Endometrial microvascular endothelial cells (primary cell): Measurements from ENCODE around the gene PRCP. TPM values are rescaled to one million over a fixed set of nuclear protein-coding genes. Genes with fewer than 3 reads are reported as not detected.
"Not testable (repeated sequence)": the region's sequence is repeated elsewhere in the genome, so short reads cannot be mapped to it uniquely, and the experiment has no call there.

Source experiments
- in situ Hi-C: cut with HindIII; loops from 2 replicates; pipeline ENCODE4 v1.10.0; 2017; ENCODE audit warnings: low sequenced_read_pairs, low pct_unique_long_range_greater_than_20kb; ENCODE audit errors: inconsistent ontology term
- total RNA-seq: library from RNA; depleted of rRNA; stranded (reverse); fragments of >200 nt; gene quantifications from one replicate; pipeline ENCODE4 v1.2.3, GENCODE V29; 2015; ENCODE audit errors: inconsistent ontology term

Gene PRCP
- 55.9 TPM for total RNA-seq

DNA sequence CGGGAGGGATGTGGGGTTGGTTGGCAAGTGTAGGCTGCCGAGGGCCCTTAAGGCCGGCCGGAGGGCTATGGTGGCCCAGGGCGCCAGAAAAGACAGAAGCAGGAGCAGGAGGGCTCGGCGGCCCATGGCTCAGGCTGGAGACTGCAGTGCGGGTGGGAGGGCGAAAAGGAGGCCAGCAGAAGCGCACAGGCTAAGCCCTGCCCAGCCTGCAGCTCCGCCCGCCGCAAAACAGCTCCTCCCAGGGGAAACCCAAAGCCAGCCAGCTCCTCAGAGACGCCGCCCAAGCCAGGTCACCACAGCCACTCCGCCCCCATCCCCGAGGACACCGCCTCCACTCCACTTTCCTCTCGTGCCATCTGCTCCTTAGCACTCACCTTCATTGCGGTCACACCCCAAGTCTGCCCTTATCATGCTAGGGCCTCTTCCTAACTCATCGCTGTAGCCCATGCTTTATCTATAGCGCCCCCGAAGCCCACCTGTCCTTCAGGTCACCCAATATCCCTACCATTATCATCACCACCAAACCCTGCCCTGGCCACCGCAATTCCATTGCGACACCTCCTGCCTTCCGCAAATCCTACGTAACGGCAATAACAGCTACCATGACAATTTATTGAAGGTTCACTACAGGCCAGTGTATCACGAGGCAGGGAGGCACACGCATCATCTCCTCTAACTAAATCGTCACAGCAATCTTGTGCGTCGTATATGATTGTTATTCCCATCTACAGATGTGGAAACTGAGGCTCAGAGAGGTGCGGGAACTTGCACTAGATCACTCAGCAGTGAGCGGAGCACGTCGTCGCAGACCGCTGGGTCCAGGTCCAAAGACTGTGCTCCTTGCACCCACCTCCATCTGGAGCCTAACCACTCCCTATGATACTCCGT lies at the start of gene PRCP:
Gene PRCP, minus strand, starts transcription at position 154 of the 888 bp plus-strand sequence. Its CDS starts 28 bp downstream, at position 126.
- in situ Hi-C loops: loop anchor here (25.0 kb wide), 1 partner anchor 262 kb away; the partner anchor contains the start of gene PCF11

DNA sequence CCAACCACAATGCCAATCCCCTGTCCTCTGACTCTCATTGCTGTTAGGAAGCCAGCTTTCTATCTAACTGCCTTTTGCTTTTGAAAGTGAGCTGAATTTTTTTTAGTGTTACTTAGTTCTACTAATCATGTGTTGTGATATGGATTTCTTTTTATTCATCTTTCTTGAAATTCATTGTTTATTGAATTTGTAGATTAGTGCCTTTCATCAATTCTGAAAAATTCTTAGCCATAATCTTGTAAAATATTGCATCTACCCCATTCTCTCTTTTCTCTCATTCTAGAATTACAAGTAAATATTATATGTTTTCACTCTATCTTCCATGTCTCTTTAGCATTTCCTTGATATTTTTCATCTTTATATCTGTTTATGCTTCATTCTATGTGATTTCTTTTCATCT lies 49.1 kb upstream of the PRCP start:
- in situ Hi-C loops: no loop called here

DNA sequence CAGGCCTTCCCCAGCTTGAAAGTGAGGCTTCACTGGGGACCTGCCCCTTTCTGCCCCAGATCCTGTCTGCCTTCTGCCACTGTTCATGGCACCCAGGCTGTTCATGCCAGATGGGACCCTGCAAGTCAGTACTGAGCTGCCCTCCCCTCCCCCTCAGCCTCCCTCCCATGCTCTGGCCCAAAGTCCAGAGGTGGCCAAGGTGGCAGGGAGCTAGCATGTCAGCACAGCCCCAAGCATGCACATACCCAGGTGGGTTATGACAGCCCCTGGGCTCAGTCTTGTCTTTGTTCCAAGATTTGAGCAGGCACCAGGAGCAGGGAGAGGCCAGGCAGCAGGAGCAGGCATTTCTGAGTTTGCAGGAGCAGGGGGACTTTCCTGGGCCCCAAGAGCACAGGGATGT lies 45.5 kb upstream of the PRCP start:
- in situ Hi-C loops: no loop called here

DNA sequence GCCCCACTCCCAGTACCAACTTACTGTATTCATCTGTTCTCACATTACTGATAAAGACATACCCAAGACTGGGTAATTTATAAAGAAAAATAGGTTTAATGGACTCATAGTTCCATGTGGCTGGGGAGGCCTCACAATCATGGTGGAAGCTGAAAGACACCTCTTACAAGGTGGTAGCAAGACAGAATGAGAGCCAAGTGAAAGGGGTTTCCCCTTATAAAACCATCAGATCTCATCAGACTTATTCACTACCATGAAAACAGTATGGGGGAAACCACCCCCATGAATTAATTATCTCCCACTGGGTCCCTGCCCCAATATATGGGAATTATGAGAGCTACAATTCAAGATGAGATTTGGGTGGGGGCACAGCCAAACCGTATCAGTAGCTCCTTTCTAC lies 44.8 kb upstream of the PRCP start:
- in situ Hi-C loops: not testable (repeated sequence)

GRCh38 chr11:82944198-82944597 lies 44.0 kb upstream of the PRCP start:
- in situ Hi-C loops: no loop called here

DNA sequence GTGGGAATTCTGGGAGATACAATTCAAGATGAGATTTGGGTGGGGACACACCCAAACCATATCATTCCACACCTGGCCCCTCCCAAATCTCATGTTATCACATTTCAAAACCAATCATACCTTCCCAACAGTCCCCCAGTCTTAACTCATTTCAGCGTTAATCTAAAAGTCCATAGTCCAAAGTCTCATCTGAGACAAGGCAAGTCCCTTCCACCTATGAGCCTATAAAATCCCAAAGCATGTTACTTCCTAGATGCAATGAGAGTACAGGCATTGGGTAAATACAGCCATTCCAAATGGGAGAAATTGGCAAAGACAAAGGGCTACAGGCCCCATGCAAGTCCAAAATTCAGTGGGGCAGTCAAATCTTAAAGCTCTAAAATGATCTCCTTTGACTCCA lies 43.2 kb upstream of the PRCP start:
- in situ Hi-C loops: not testable (repeated sequence)

- in situ Hi-C loops: no loop called here
Observed at GRCh38 chr11:82942376-82942775, 42.1 kb upstream of the PRCP start.

- in situ Hi-C loops: no loop called here
Observed at GRCh38 chr11:82939456-82939855, 39.2 kb upstream of the PRCP start.

GRCh38 chr11:82937554-82937953 lies 37.3 kb upstream of the PRCP start:
- in situ Hi-C loops: no loop called here

DNA sequence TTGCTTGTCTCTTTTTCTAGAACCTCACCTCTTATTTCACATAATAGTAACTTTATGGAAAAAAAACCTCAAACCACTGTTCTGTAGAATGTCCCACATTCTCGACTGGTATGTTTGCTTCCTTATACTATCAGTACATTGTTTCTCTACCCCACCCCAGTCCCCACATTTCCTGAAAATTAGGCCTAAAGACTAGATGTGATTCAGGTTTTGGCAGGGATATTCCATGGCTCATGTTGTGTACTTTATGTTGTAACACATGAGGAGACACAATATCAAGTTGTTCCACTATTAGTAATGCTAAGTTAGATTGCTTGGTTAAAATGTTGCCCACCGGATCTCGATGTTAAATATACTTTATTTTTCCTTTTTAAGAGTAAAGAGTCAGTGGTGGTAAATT lies 36.0 kb upstream of the PRCP start:
- in situ Hi-C loops: no loop called here

DNA sequence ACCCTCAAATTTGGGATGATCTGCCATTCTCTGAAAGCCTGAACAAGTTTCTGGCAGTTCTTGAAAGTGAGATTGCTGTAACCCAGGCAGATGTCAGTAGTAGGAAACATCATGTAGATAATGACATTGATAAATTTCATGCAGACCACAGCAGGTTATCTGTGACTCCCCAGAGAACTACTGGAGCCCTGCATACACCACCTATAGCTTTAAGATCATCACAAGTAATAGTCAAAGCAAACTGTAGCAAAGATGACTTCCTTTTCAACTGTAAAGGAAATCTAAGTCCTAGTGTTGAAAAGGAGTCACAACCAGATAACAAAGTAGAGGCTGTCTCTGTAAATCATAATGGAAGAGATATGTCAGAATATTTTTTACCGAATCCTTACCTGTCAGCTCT lies 32.3 kb upstream of the PRCP start:
- in situ Hi-C loops: no loop called here

DNA sequence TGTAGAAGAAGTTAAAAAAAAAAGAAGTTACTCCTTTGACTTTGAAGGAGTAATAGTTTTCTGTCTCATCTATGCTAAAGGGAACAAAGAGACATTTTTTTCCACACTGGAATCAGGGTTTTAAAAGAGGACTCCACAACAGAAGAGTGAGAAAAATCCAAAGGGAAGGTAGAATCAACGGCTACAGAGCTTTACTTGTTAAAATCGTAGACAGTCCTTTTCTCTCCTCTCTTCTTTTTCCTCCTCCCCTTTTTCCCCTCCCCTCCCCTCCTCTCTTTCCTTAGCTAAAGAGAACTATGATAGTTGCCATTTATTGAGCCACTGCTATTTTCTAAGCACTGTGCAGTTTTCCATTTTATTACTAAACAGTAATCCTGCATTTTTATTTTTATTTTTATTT lies 30.5 kb upstream of the PRCP start:
- in situ Hi-C loops: no loop called here

DNA sequence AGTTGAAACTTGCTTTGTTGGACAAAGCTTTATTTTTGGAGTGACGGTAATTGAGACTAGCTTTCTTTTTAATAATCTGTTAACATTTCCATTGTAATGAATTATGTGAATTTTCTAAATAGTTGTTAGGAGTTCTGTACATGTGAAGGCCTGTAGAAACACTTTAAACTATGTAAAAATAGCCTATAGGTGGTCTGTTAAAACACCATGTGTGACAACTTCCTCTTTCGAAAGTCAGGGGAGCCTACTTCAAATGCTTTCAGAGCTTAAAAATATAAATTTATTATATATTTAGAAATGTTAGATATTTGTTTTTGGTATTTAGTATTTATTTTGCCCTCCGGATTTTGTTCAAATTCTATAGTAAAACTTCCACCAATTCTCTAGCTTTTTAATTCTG lies 30.0 kb upstream of the PRCP start:
- in situ Hi-C loops: no loop called here

GRCh38 chr11:82929121-82929520 lies 28.9 kb upstream of the PRCP start:
- in situ Hi-C loops: no loop called here

GRCh38 chr11:82927264-82927880 lies 27.1 kb upstream of the PRCP start:
- in situ Hi-C loops: no loop called here

GRCh38 chr11:82924522-82925224 lies 24.4 kb upstream of the PRCP start:
- in situ Hi-C loops: loop anchor here (25.0 kb wide), 1 partner anchor 238 kb away; the partner anchor contains the start of gene PCF11

- in situ Hi-C loops: loop anchor here (25.0 kb wide), 1 partner anchor 240 kb away; the partner anchor contains the start of gene PCF11
Observed at GRCh38 chr11:82922396-82923173, 22.4 kb upstream of the PRCP start.

DNA sequence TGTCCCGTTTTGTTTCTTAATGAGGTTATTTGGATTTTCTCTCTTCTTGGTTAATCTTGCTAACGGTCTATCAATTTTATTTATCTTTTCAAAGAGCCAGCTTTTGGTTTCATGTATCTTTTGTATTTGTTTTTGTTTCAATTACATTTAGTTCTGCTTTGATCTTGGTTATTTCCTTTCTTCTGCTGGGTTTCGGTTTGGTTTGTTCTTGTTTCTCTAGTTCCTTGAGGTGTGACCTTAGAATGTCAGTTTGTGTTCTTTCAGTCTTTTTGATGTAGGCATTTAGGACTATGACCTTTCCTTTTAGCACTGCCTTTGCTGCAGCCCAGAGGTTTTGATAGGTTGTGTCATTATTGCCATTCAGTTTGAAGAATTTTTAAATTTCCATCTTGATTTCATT lies 20.0 kb upstream of the PRCP start:
- in situ Hi-C loops: loop anchor here (25.0 kb wide), 1 partner anchor 242 kb away; the partner anchor contains the start of gene PCF11

GRCh38 chr11:82919786-82920185 lies 19.6 kb upstream of the PRCP start:
- in situ Hi-C loops: loop anchor here (25.0 kb wide), 1 partner anchor 243 kb away; the partner anchor contains the start of gene PCF11
